Neural cell (in vitro differentiated cells): Measurements from ENCODE around the gene TBC1D24.
"Not testable (repeated sequence)": the region's sequence is repeated elsewhere in the genome, so short reads cannot be mapped to it uniquely, and the experiment has no call there.

Experiments used
- POLR2AphosphoS5 ChIP-seq: IDR thresholded peaks from 2 replicates; pipeline ENCODE4 v1.6.1; 2012
- REST ChIP-seq: IDR thresholded peaks from 2 replicates; pipeline ENCODE4 v1.6.1; 2012; ENCODE audit warnings: borderline replicate concordance
- TAF1 ChIP-seq: IDR thresholded peaks from 2 replicates; pipeline ENCODE4 v1.6.1; 2012; ENCODE audit warnings: low read depth
- TF ChIP-seq, protein P1 (sequence below): fragments of 450-650 bp; IDR thresholded peaks from 2 replicates; pipeline ENCODE4 v1.5.1; 2014; ENCODE audit warnings: antibody characterized with exemption, mild to moderate bottlenecking, moderate library complexity; ENCODE audit not compliant: poor library complexity, severe bottlenecking

DNA sequence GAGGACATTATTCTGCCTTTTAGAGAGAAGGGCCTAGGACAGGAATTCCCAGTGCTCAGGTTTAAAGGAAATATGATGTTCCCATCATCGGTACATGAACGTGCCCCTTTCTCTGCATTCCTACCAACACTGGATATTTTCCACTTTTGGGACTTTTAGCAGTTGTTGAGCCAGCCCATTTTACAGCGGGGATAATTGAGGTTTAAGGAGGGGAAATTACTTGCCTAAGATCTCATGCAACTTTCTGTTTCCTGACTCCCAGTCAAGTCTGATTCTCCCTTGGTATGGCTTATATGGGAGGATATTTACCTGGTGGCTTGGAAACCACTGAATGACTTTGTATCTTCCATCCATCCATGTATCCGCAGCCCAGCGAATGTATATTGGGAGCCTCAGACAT, 59.4 kb downstream of the TBC1D24 start:
- TF ChIP-seq TAF1, REST, POLR2AphosphoS5: not testable (repeated sequence)
- TF ChIP-seq, protein P1, sequence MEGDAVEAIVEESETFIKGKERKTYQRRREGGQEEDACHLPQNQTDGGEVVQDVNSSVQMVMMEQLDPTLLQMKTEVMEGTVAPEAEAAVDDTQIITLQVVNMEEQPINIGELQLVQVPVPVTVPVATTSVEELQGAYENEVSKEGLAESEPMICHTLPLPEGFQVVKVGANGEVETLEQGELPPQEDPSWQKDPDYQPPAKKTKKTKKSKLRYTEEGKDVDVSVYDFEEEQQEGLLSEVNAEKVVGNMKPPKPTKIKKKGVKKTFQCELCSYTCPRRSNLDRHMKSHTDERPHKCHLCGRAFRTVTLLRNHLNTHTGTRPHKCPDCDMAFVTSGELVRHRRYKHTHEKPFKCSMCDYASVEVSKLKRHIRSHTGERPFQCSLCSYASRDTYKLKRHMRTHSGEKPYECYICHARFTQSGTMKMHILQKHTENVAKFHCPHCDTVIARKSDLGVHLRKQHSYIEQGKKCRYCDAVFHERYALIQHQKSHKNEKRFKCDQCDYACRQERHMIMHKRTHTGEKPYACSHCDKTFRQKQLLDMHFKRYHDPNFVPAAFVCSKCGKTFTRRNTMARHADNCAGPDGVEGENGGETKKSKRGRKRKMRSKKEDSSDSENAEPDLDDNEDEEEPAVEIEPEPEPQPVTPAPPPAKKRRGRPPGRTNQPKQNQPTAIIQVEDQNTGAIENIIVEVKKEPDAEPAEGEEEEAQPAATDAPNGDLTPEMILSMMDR = not testable (repeated sequence)
